Large intestine (tissue), 3 donors: ENCODE data around the gene FFAR1. TPM values are rescaled to one million over a fixed set of nuclear protein-coding genes. Genes with fewer than 3 reads are reported as not detected.
"Not testable (repeated sequence)": the region's sequence is repeated elsewhere in the genome, so short reads cannot be mapped to it uniquely, and the experiment has no call there.

Source experiments
- DNase-seq, 2 donors: peaks; one replicate each; pipeline versions ENCODE4 v3.0.0 to v3.0.0-alpha.2; 2013
- H3K27ac ChIP-seq: one replicate; pipeline ENCODE4 v1.5.1; 2013; ENCODE audit warnings: low read length
- H3K27me3 ChIP-seq: 2 replicates; pipeline ENCODE4 v1.6.1; 2013; ENCODE audit warnings: low read length; ENCODE audit not compliant: control insufficient read depth, insufficient read depth
- H3K36me3 ChIP-seq: 2 replicates; pipeline ENCODE4 v1.6.1; 2013; ENCODE audit warnings: low read length; ENCODE audit not compliant: control insufficient read depth, insufficient read depth
- H3K4me1 ChIP-seq: one replicate; pipeline ENCODE4 v1.6.1; 2013; ENCODE audit warnings: low read length; ENCODE audit not compliant: control insufficient read depth, insufficient read depth
- H3K4me3 ChIP-seq: one replicate; pipeline ENCODE4 v1.5.1; 2013; ENCODE audit warnings: low read length
- H3K9me3 ChIP-seq: one replicate; pipeline ENCODE4 v1.6.1; 2013; ENCODE audit warnings: mild to moderate bottlenecking, low read depth, low read length, moderate library complexity; ENCODE audit not compliant: control insufficient read depth
- WGBS: methylation state at CpG from one replicate; pipeline ENCODE4 v1.1.5; 2013; ENCODE audit warnings: low lambda C conversion rate; ENCODE audit not compliant: insufficient coverage; 5-methylcytosine and 5-hydroxymethylcytosine counted together
- polyA plus RNA-seq: library from polyadenylated mRNA; unstranded; fragments of 120-200 nt; gene quantifications from one replicate; pipeline ENCODE4 v1.2.1, GENCODE V29; 2013

Gene FFAR1
- polyA plus RNA-seq, 1 donor: 1.8 TPM

- WGBS: no CpG with 5 or more reads among the region's 47 CpGs
- DNase-seq: no peak
- no peak overlapping the region for H3K27ac ChIP-seq
Measured at GRCh38 chr19:35351411-35352176, 3.9 kb downstream of the FFAR1 start.

GRCh38 chr19:35352177-35352447, 4.4 kb downstream of the FFAR1 start:
- Histone ChIP-seq H3K9me3 (peaks cover 5% of the 10 kb centered on the region), H3K4me1 (no peaks in the 10 kb centered on the region), H3K4me3 (no peak overlapping the region), H3K36me3 (no peaks in the 10 kb centered on the region), H3K27me3 (no peaks in the 10 kb centered on the region), H3K27ac (no peak overlapping the region)
- DNase-seq: no peak
- WGBS: no CpG with 5 or more reads among the region's 18 CpGs

More at GRCh38 chr19:35351411-35352176, 3.9 kb downstream of the FFAR1 start:
- Histone ChIP-seq H3K4me3 (no peak overlapping the region), H3K36me3 (no peaks in the 10 kb centered on the region), H3K9me3 (peaks cover 5% of the 10 kb centered on the region), H3K27me3 (no peaks in the 10 kb centered on the region), H3K4me1 (no peaks in the 10 kb centered on the region)

GRCh38 chr19:35352448-35353304, 5.0 kb downstream of the FFAR1 start:
- H3K27me3 ChIP-seq: no peaks in the 10 kb centered on the region
- no peak overlapping the region for H3K4me3 ChIP-seq
- H3K27ac ChIP-seq: no peak overlapping the region
- WGBS: 30% methylated on average over 4 of the region's 32 CpGs
- no peaks in the 10 kb centered on the region for H3K4me1 ChIP-seq
- H3K36me3 ChIP-seq: no peaks in the 10 kb centered on the region
- peaks cover 5% of the 10 kb centered on the region for H3K9me3 ChIP-seq
- DNase-seq: peak; percentile 71

- H3K27ac ChIP-seq: no peak overlapping the region
Measured at GRCh38 chr19:35353635-35354034, 5.9 kb downstream of the FFAR1 start.

GRCh38 chr19:35354898-35355297, 7.2 kb downstream of the FFAR1 start:
- no peak overlapping the region for H3K4me3 ChIP-seq
- H3K27ac ChIP-seq: no peak overlapping the region
- WGBS: no CpG with 5 or more reads among the region's 8 CpGs
- no peak for DNase-seq
- H3K27me3 ChIP-seq: no peaks in the 10 kb centered on the region
- H3K36me3 ChIP-seq: no peaks in the 10 kb centered on the region
- no peaks in the 10 kb centered on the region for H3K4me1 ChIP-seq
- peaks cover 5% of the 10 kb centered on the region for H3K9me3 ChIP-seq

More at GRCh38 chr19:35353635-35354034, 5.9 kb downstream of the FFAR1 start:
- DNase-seq: no peak
- Histone ChIP-seq H3K4me3 (no peak overlapping the region), H3K4me1 (no peaks in the 10 kb centered on the region), H3K9me3 (peaks cover 5% of the 10 kb centered on the region), H3K27me3 (no peaks in the 10 kb centered on the region), H3K36me3 (no peaks in the 10 kb centered on the region)
- 58% methylated on average over 2 of the region's 9 CpGs for WGBS

GRCh38 chr19:35355791-35356460, 8.2 kb downstream of the FFAR1 start:
- WGBS: no CpG with 5 or more reads among the region's 6 CpGs
- DNase-seq: no peak
- no peak overlapping the region for H3K4me3 ChIP-seq
- H3K27ac ChIP-seq: no peak overlapping the region
- H3K27me3 ChIP-seq: no peaks in the 10 kb centered on the region
- peaks cover 5% of the 10 kb centered on the region for H3K9me3 ChIP-seq
- no peaks in the 10 kb centered on the region for H3K4me1 ChIP-seq
- no peaks in the 10 kb centered on the region for H3K36me3 ChIP-seq

GRCh38 chr19:35357867-35358573, 10.3 kb downstream of the FFAR1 start, which contains the start of gene FFAR3:
Gene FFAR3 (plus strand): TSS chr19:35358460. CDS start chr19:35358891, 431 bp downstream.
- peak in 1 of 2 donors; percentile 30 for DNase-seq
- H3K36me3 ChIP-seq: no peaks in the 10 kb centered on the region
- no CpG with 5 or more reads among the region's 18 CpGs for WGBS
- H3K4me3 ChIP-seq: no peak within 1 kb of the TSS
- no peaks in the 10 kb centered on the region for H3K9me3 ChIP-seq
- H3K4me1 ChIP-seq: no peaks in the 10 kb centered on the region
- H3K27me3 ChIP-seq: peaks cover 4% of the 10 kb centered on the region
- H3K27ac ChIP-seq: no peak within 1 kb of the TSS

- not testable (repeated sequence) for H3K27ac ChIP-seq, H3K4me1 ChIP-seq, H3K4me3 ChIP-seq, H3K27me3 ChIP-seq, H3K36me3 ChIP-seq, H3K9me3 ChIP-seq, DNase-seq
- 55% methylated on average over 4 of the region's 16 CpGs for WGBS
Measured at GRCh38 chr19:35358834-35359233, 11.1 kb downstream of the FFAR1 start.

GRCh38 chr19:35359395-35359794, 11.7 kb downstream of the FFAR1 start:
- H3K27me3 ChIP-seq, H3K9me3 ChIP-seq, DNase-seq, H3K27ac ChIP-seq, H3K4me1 ChIP-seq, H3K4me3 ChIP-seq, H3K36me3 ChIP-seq: not testable (repeated sequence)
- no CpG with 5 or more reads among the region's 21 CpGs for WGBS

- not testable (repeated sequence) for H3K4me1 ChIP-seq, H3K27ac ChIP-seq, H3K4me3 ChIP-seq, H3K9me3 ChIP-seq, H3K27me3 ChIP-seq, DNase-seq, H3K36me3 ChIP-seq
- no CpG with 5 or more reads among the region's 5 CpGs for WGBS
Measured at GRCh38 chr19:35360081-35360480, 12.4 kb downstream of the FFAR1 start.
